Measurements from ENCODE around the gene PLCE1.

The PLCE1 gene

GRCh38 chr10:94037286-94037685, 43.6 kb downstream of the PLCE1 start:
- Histone ChIP-seq H3K4me1 (ENCODE audit: insufficient read depth, poor library complexity, severe bottlenecking) (peaks cover 15% of the 10 kb centered on the region), H3K9me3 (ENCODE audit: severe bottlenecking) (no peaks in the 10 kb centered on the region), H3K36me3 (ENCODE audit: low read depth) (no peaks in the 10 kb centered on the region), H3K27me3 (ENCODE audit: insufficient read depth, poor library complexity, severe bottlenecking) (no peaks in the 10 kb centered on the region), H3K4me3 (ENCODE audit: severe bottlenecking) (no peak overlapping the region), H3K27ac (ENCODE audit: poor library complexity, severe bottlenecking) (no peak overlapping the region)
- ATAC-seq (ENCODE audit: low read depth) (no peak), DNase-seq (ENCODE audit: low spot score) (no peak)
- no peak for TF ChIP-seq CTCF (IDR thresholded peaks at IDR 0.05; ENCODE audit: poor library complexity, severe bottlenecking)

GRCh38 chr10:94038024-94038423, 44.3 kb downstream of the PLCE1 start:
- no peak for DNase-seq (ENCODE audit: low spot score)
- H3K4me3 ChIP-seq (ENCODE audit: severe bottlenecking): no peak overlapping the region
- H3K36me3 ChIP-seq (ENCODE audit: low read depth): no peaks in the 10 kb centered on the region
- no peak for ATAC-seq (ENCODE audit: low read depth)
- H3K4me1 ChIP-seq (ENCODE audit: insufficient read depth, poor library complexity, severe bottlenecking): peaks cover 22% of the 10 kb centered on the region
- TF ChIP-seq CTCF (IDR thresholded peaks at IDR 0.05; ENCODE audit: poor library complexity, severe bottlenecking): no peak
- no peak overlapping the region for H3K27ac ChIP-seq (ENCODE audit: poor library complexity, severe bottlenecking)
- H3K9me3 ChIP-seq (ENCODE audit: severe bottlenecking): no peaks in the 10 kb centered on the region
- no peaks in the 10 kb centered on the region for H3K27me3 ChIP-seq (ENCODE audit: insufficient read depth, poor library complexity, severe bottlenecking)

GRCh38 chr10:94041206-94041605, 47.5 kb downstream of the PLCE1 start:
- ATAC-seq (ENCODE audit: low read depth) (no peak), DNase-seq (ENCODE audit: low spot score) (no peak)
- TF ChIP-seq CTCF (IDR thresholded peaks at IDR 0.05; ENCODE audit: poor library complexity, severe bottlenecking): no peak
- Histone ChIP-seq H3K27ac (ENCODE audit: poor library complexity, severe bottlenecking) (peak overlapping the region; percentile 85), H3K4me3 (ENCODE audit: severe bottlenecking) (no peak overlapping the region), H3K27me3 (ENCODE audit: insufficient read depth, poor library complexity, severe bottlenecking) (no peaks in the 10 kb centered on the region), H3K4me1 (ENCODE audit: insufficient read depth, poor library complexity, severe bottlenecking) (peaks cover 26% of the 10 kb centered on the region), H3K36me3 (ENCODE audit: low read depth) (no peaks in the 10 kb centered on the region), H3K9me3 (ENCODE audit: severe bottlenecking) (no peaks in the 10 kb centered on the region)

- H3K27ac ChIP-seq (ENCODE audit: poor library complexity, severe bottlenecking): peak overlapping the region; percentile 85
- TF ChIP-seq CTCF (IDR thresholded peaks at IDR 0.05; ENCODE audit: poor library complexity, severe bottlenecking): peak; percentile 20
- peak; percentile 88 for ATAC-seq (ENCODE audit: low read depth)
- H3K4me3 ChIP-seq (ENCODE audit: severe bottlenecking): no peak overlapping the region
- peaks cover 19% of the 10 kb centered on the region for H3K4me1 ChIP-seq (ENCODE audit: insufficient read depth, poor library complexity, severe bottlenecking)
- no peaks in the 10 kb centered on the region for H3K36me3 ChIP-seq (ENCODE audit: low read depth)
- H3K27me3 ChIP-seq (ENCODE audit: insufficient read depth, poor library complexity, severe bottlenecking): no peaks in the 10 kb centered on the region
- H3K9me3 ChIP-seq (ENCODE audit: severe bottlenecking): no peaks in the 10 kb centered on the region
- no peak for DNase-seq (ENCODE audit: low spot score)
These were observed 48.5 kb downstream of the PLCE1 start for GRCh38 chr10:94042001-94042833.

- TF ChIP-seq CTCF (IDR thresholded peaks at IDR 0.05; ENCODE audit: poor library complexity, severe bottlenecking): no peak
- no peak overlapping the region for H3K4me3 ChIP-seq (ENCODE audit: severe bottlenecking)
- H3K36me3 ChIP-seq (ENCODE audit: low read depth): no peaks in the 10 kb centered on the region
- ATAC-seq (ENCODE audit: low read depth): peak; percentile 29; the same call in 2 of the 3 replicates
- H3K27ac ChIP-seq (ENCODE audit: poor library complexity, severe bottlenecking): peak overlapping the region; percentile 85
- no peaks in the 10 kb centered on the region for H3K27me3 ChIP-seq (ENCODE audit: insufficient read depth, poor library complexity, severe bottlenecking)
- no peaks in the 10 kb centered on the region for H3K9me3 ChIP-seq (ENCODE audit: severe bottlenecking)
- DNase-seq (ENCODE audit: low spot score): no peak
- H3K4me1 ChIP-seq (ENCODE audit: insufficient read depth, poor library complexity, severe bottlenecking): peaks cover 19% of the 10 kb centered on the region
These were observed 49.1 kb downstream of the PLCE1 start for GRCh38 chr10:94042834-94043175.
